Ovary (tissue), 9 donors: Measurements from ENCODE around the gene HMGB1. TPM values are rescaled to one million over a fixed set of nuclear protein-coding genes. Genes with fewer than 3 reads are reported as not detected.
"Not testable (repeated sequence)": the region's sequence is repeated elsewhere in the genome, so short reads cannot be mapped to it uniquely, and the experiment has no call there.

Source experiments
- DNase-seq, 5 donors: peaks; one replicate each; pipeline ENCODE4 v3.0.0-alpha.2; 2019 to 2020
- H3K27ac ChIP-seq, 2 donors: fragments of 200-600 bp; one replicate each; pipeline versions ENCODE4 v1.5.1 to v1.8.0; 2019 to 2022
- H3K27me3 ChIP-seq: fragments of 200-600 bp; one replicate; pipeline ENCODE4 v1.8.0; 2022
- H3K36me3 ChIP-seq: fragments of 200-600 bp; sonication (generic); one replicate; pipeline ENCODE4 v1.5.1; 2019
- H3K4me1 ChIP-seq: one replicate; pipeline ENCODE4 v1.8.1; 2013; ENCODE audit warnings: mild to moderate bottlenecking, moderate library complexity; ENCODE audit not compliant: insufficient read depth
- H3K4me3 ChIP-seq: fragments of 200-600 bp; sonication (generic); one replicate; pipeline ENCODE4 v1.5.1; 2017
- H3K9me3 ChIP-seq, 2 donors: fragments of 200-600 bp in 1 of 2; sonication (generic) in 1 of 2; one replicate each; pipeline versions ENCODE4 v1.5.1 to v1.8.1; 2013 to 2019; ENCODE audit warnings: mild to moderate bottlenecking in 1 of 2, moderate library complexity in 1 of 2
- CTCF ChIP-seq, 3 donors: fragments of 450-650 bp in 2 of 3; fragments of 200-600 bp in 1 of 3; IDR thresholded peaks; one replicate each; pipeline versions ENCODE4 v1.5.1 to v1.8.0; 2016 to 2022; ENCODE audit warnings: antibody characterized with exemption in 3 of 3, mild to moderate bottlenecking in 1 of 3
- EP300 ChIP-seq: sonication (generic); formaldehyde crosslinking; IDR thresholded peaks from one replicate; pipeline ENCODE4 v1.6.1; 2017; ENCODE audit warnings: antibody characterized with exemption
- POLR2A ChIP-seq: fragments of 450-650 bp; IDR thresholded peaks from one replicate; pipeline ENCODE4 v1.6.1; 2017; ENCODE audit warnings: antibody characterized with exemption, mild to moderate bottlenecking, moderate library complexity
- WGBS, 3 donors: extraction: QIAGEN DNeasy Blood & Tissue Kit in 1 of 3; methylation state at CpG; one replicate each; pipeline versions ENCODE4 v1.1.5 to v1.1.7; 2013 to 2017; 5-methylcytosine and 5-hydroxymethylcytosine counted together
- intact Hi-C, 4 donors: fragments of 100-400 bp; cut with DNase I; formaldehyde crosslinking; loops; one replicate each; pipeline versions ENCODE4 v1.11.0 to v1.15.1; 2022 to 2023
- polyA plus RNA-seq, 2 donors: library from polyadenylated mRNA; stranded (reverse); fragments of 200-250 nt in 1 of 2; fragments of 350-450 nt in 1 of 2; fragmentation: Illumina TruSeq in 1 of 2; extraction: RNeasy Lipid Tissue Mini Kit (QIAGEN cat#74804) in 1 of 2; gene quantifications; one replicate each; pipeline ENCODE4 v1.2.3, GENCODE V29; 2013 to 2014
- total RNA-seq, 7 donors: library from RNA; depleted of rRNA in 2 of 7; stranded (reverse); fragments of >200 nt in 2 of 7; fragmentation: NEBNext Ultra II Directional in 3 of 7; extraction: Animal tissue kit (Norgen Biotek cat#: 25700) in 3 of 7; gene quantifications; one replicate each; pipeline versions ENCODE4 v1.1.0 to v1.2.4, GENCODE V29; 2016 to 2023
- donor health status: DM: no; HTN: no; CAD: no; lungs with moderate emphysema.
- donor health status: DM: no; HTN: no; CAD: no.
- donor health status: Bipolar disorder and iron deficiency.
- donor health status: DM: yes; HTN: yes; CAD: no.
- donor health status: DM: no; HTN: no; CAD: no.
- donor health status: DM: yes; HTN: yes; CAD: no.

HMGB1 gene
- total and polyA plus RNA-seq, 9 donors, result 163 to 323 (median 248) TPM

GRCh38 chr13:30464496-30465342 lies 1.0 kb downstream of the HMGB1 start:
- DNase-seq, result peak; percentile 76 to 88 (median 84)
- H3K9me3 ChIP-seq, result no peaks in the 10 kb centered on the region
- TF ChIP-seq EP300 (no peak), CTCF (IDR thresholded peaks at IDR 0.05) (peak in 1 of 3 donors; percentile 21), POLR2A (peak; percentile 51)
- H3K4me1 ChIP-seq, result peaks cover 1% of the 10 kb centered on the region
- H3K36me3 ChIP-seq, result no peaks in the 10 kb centered on the region
- peak overlapping the region; percentile 97 to 99 for H3K27ac ChIP-seq
- intact Hi-C loops, result loop anchor here in 3 of 4 donors (1.0 to 10.0 kb wide), 9 partner anchors 56 to 403 kb away; partner anchors contain the start of gene USPL1 (in 2 of the 3)
- H3K4me3 ChIP-seq, result peak overlapping the region; percentile 60
- 0 to 1% (median 1%) methylated on average over 45 to 128 of the region's 136 CpGs for WGBS, 3 donors
- H3K27me3 ChIP-seq, result no peaks in the 10 kb centered on the region

- intact Hi-C loops, result loop anchor here in 3 of 4 donors (2.0 to 10.0 kb wide), 8 partner anchors 55 to 403 kb away; partner anchors contain the start of gene USPL1 (in 1 of the 3)
- Histone ChIP-seq H3K27ac (peak overlapping the region; percentile 97 to 99), H3K4me1 (peaks cover 1% of the 10 kb centered on the region), H3K4me3 (peak overlapping the region; percentile 60), H3K9me3 (no peaks in the 10 kb centered on the region), H3K27me3 (no peaks in the 10 kb centered on the region), H3K36me3 (no peaks in the 10 kb centered on the region)
- peak in 2 of 5 donors; percentile 47 to 65 for DNase-seq
- TF ChIP-seq EP300 (no peak), CTCF (IDR thresholded peaks at IDR 0.05) (no peak), POLR2A (no peak)
- 1 to 2% (median 1%) methylated on average over 29 to 32 of the region's 32 CpGs for WGBS, 3 donors
Observed at GRCh38 chr13:30463787-30464495, 1.8 kb downstream of the HMGB1 start.

GRCh38 chr13:30461279-30462066 lies 4.3 kb downstream of the HMGB1 start:
- not testable (repeated sequence) for H3K27me3 ChIP-seq, H3K4me3 ChIP-seq, H3K36me3 ChIP-seq, H3K9me3 ChIP-seq, H3K27ac ChIP-seq, H3K4me1 ChIP-seq, DNase-seq
- whole genome bisulfite sequencing, 3 donors, result 77 to 86% (median 84%) methylated on average over 3 of the region's 3 CpGs
- intact Hi-C loops, result loop anchor here in 3 of 4 donors (5.0 to 10.0 kb wide), 6 partner anchors 57 to 406 kb away; no protein-coding TSS in a partner anchor
- TF ChIP-seq CTCF (IDR thresholded peaks at IDR 0.05), result peak in 2 of 3 donors; percentile 29 to 51
